Inflammatory macrophage (primary cell): ENCODE measurements around the gene BRS3.

Experiments
- DNase-seq, 2 donors: peaks; one replicate each; pipeline ENCODE4 v3.0.0-alpha.2; 2020 to 2022

Gene BRS3

GRCh38 chrX:136496186-136496763, 8.5 kb downstream of the BRS3 start:
- no peak for DNase-seq

GRCh38 chrX:136496764-136497555, 9.2 kb downstream of the BRS3 start:
- peak; percentile 82 to 85 for DNase-seq

GRCh38 chrX:136497556-136498052, 9.9 kb downstream of the BRS3 start, which contains the start of gene HTATSF1:
HTATSF1 (plus strand) TSS chrX:136497592; CDS start chrX:136497685, 93 bp downstream.
- no peak for DNase-seq

- no peak for DNase-seq
Observed at GRCh38 chrX:136519069-136519468, 31.3 kb downstream of the BRS3 start.

- no peak for DNase-seq
Observed at GRCh38 chrX:136523770-136524169, 36.0 kb downstream of the BRS3 start.

GRCh38 chrX:136525738-136526606, 38.2 kb downstream of the BRS3 start:
- DNase-seq = no peak

- no peak for DNase-seq
Observed at GRCh38 chrX:136528645-136529315, 41.0 kb downstream of the BRS3 start.

GRCh38 chrX:136529795-136530194, 42.0 kb downstream of the BRS3 start:
- no peak for DNase-seq

GRCh38 chrX:136531951-136532350, 44.2 kb downstream of the BRS3 start, which contains the start of gene VGLL1:
VGLL1 (plus strand) TSS chrX:136532215; CDS start chrX:136536021, 3,806 bp downstream.
- DNase-seq = no peak

GRCh38 chrX:136534131-136534530, 46.4 kb downstream of the BRS3 start:
- DNase-seq = no peak

GRCh38 chrX:136538811-136539210, 51.1 kb downstream of the BRS3 start:
- no peak for DNase-seq

GRCh38 chrX:136540226-136540625, 52.5 kb downstream of the BRS3 start:
- DNase-seq = no peak

- DNase-seq = no peak
Observed at GRCh38 chrX:136541294-136541693, 53.5 kb downstream of the BRS3 start.

- DNase-seq = no peak
Observed at GRCh38 chrX:136542281-136542680, 54.5 kb downstream of the BRS3 start.
